ENCODE measurements around the gene FXYD4.

DNA sequence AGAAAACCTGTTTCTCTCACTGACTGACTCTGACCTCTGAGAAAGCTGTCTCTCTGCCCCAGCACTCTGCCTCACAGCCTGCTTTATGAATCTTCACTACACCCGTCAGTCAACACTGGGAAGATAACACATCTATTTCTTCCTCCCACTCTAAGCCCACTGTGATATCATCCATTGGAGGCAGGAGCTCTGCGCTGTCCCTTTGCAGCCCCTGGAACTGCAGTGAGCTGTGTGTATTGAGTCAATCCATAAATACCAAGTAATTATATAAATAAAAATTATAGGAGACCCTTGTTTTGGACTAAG is 17.2 kb upstream of the FXYD4 start:
- TF ChIP-seq, protein P1, sequence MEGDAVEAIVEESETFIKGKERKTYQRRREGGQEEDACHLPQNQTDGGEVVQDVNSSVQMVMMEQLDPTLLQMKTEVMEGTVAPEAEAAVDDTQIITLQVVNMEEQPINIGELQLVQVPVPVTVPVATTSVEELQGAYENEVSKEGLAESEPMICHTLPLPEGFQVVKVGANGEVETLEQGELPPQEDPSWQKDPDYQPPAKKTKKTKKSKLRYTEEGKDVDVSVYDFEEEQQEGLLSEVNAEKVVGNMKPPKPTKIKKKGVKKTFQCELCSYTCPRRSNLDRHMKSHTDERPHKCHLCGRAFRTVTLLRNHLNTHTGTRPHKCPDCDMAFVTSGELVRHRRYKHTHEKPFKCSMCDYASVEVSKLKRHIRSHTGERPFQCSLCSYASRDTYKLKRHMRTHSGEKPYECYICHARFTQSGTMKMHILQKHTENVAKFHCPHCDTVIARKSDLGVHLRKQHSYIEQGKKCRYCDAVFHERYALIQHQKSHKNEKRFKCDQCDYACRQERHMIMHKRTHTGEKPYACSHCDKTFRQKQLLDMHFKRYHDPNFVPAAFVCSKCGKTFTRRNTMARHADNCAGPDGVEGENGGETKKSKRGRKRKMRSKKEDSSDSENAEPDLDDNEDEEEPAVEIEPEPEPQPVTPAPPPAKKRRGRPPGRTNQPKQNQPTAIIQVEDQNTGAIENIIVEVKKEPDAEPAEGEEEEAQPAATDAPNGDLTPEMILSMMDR (conservative IDR thresholded peaks at IDR 0.05 in 1 of 2, IDR thresholded peaks at IDR 0.05 in 1 of 2; ENCODE audit: extremely low read depth in 1 of 2, insufficient read depth in 1 of 2, low read depth in 1 of 2, low read length in 2 of 2): no peak
- TF ChIP-seq EZH2 (IDR thresholded peaks at IDR 0.05; ENCODE audit: borderline replicate concordance, low read length): no peak

Measured in mammary epithelial cell (primary cell).